GM21825 (cell line): ENCODE data around the gene RNPS1.

Source experiments
- ATAC-seq: cut with Tn5 transposase; IDR thresholded peaks from one replicate; pipeline ENCODE4 v1.9.1; 2021; ENCODE audit warnings: mild to moderate bottlenecking, moderate library complexity; ENCODE audit not compliant: unreplicated experiment

Gene RNPS1

GRCh38 chr16:2267913-2268666 is at the start of gene RNPS1:
Gene RNPS1 (minus strand): TSS chr16:2268126. CDS start chr16:2264643, 3,483 bp downstream.
- ATAC-seq: peak; percentile 77

- ATAC-seq: no peak
These were observed 49.5 kb upstream of the RNPS1 start for GRCh38 chr16:2317231-2318020.

DNA sequence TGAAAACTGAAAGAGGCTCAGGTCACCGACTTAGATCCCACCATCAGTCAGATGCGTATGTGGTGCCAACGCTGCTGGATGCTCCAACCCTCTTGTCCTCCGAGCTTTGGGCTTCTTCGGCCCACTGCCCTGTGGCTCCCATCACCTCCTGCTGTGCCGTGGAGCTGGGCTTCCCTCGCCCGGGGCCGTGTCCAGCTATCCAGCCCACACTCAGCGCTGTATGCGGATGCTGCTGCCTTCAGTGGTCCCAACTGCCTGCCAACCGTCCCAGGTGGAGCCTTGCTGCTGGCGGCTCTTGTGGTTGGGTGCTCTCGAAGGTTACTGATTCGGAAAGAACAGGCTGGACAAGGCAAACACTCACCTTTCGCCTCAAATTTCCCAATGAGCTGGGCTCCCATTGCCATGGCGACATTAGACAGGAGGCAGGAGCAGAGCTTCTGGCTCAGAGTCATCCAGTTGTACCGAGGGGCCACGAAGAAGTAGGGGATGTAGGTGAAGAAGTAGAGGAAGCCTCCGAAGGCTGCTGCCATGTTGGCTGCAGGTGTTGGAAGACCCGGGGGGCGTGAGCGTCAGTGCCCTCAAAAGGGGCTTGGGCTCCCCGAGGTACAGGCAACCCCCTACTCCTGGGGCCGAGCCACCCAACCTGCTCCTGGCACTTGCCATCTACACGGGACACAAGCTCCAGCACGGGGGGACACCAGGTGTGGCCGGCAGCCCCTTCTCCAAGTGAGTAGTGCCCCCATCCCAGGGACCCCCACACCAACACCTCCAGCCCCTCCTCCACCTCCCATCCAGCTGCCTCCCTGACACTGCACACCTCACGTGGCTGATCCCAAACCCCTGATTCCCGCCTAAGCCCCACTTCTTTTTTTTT is 40.4 kb upstream of the RNPS1 start:
- ATAC-seq: no peak

DNA sequence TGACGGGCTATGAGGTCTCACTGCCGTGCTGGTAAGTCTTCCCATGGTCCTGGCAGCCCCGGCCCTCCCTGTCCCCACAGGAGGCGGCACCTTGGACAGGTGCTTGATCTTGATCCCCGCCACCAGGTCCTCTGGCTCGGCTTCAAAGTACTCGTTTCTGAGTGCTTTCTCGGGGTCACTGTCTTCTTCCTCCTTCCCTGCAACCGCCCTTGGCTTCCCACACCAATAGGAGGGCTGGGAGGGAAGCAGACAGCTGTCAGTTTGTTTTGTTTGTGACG is 31.9 kb upstream of the RNPS1 start:
- ATAC-seq: no peak

DNA sequence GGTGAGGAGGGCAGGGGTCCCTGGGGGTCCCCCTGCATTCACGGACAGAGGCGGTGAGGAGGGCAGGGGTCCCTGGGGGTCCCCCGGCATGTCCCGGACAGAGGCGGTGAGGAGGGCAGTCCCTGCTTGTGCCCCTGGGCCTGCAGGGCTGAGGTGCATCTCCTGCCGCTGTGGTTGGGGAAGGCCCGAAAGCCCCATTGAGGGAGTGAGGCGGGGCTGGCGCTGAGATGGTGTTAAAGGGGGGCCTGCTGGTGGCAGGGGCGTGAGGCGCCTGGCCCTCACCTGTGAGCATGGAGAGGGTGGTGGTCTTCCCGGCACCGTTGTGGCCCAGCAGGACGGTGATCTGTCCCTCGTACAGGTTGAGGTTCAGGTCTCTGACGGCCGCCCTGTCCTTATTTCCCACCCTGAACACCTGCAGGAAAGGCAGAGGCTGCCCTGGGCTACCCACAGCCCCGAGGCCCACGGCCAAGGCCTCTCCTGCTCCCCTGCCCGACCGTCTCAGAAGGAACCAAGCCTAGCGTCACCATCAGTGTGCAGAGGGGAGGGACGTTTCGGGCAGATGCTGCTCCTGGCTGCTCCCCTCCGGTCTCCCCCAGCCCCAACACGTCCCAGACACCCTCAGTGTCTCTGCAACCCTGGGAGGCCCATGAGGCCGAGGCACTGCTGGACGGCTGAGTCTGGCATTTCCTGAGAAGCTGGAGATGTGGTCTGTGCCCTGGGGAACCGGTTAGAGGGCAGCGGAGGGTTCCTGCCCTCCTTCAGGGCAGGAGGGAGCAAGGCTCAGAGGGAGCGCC is 31.4 kb upstream of the RNPS1 start:
- no peak for ATAC-seq

GRCh38 chr16:2298621-2299020 is 30.7 kb upstream of the RNPS1 start:
- no peak for ATAC-seq

DNA sequence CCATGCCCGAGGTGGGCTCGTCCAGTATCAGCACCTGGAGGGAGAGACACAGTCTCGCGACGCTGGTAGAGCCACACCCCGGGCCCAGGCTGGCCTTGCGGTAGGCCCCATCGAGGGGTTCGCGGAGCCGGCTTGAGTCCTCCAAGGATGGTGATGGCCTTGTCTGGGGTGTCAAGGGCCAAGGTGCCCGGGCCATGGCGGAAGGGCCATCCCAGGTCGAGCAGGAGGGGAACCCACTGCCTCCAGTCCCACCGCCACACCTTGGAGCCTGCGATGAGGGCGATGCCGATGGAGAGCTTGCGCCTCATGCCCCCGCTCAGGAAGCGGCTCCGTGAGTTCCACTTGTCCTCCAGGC is 29.6 kb upstream of the RNPS1 start:
- ATAC-seq: no peak

- no peak for ATAC-seq
These were observed 29.0 kb upstream of the RNPS1 start for GRCh38 chr16:2296661-2297505.

- ATAC-seq: no peak
These were observed 27.3 kb upstream of the RNPS1 start for GRCh38 chr16:2295056-2295798.

GRCh38 chr16:2292221-2292620 is 24.3 kb upstream of the RNPS1 start:
- no peak for ATAC-seq

- ATAC-seq: no peak
These were observed 21.4 kb upstream of the RNPS1 start for GRCh38 chr16:2289282-2289681.

DNA sequence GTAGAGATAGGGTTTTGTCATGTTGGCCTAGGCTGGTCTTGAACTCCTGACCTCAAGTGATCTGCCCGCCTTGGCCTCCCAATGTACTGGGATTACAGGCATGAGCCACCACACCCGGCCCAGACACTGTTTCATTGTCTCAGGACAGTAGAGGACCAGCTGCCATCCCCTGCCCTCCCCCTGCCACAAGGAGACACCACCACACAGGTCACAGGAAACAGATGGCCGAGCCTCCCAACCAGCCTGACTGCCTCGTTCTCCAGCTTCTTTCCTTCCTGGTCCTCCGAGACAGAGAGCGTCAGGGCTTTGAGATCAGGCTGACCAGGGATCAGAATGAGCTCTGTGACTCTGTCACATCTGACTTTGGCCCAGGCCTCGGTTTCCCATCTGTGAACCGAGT is 20.8 kb upstream of the RNPS1 start:
- no peak for ATAC-seq

DNA sequence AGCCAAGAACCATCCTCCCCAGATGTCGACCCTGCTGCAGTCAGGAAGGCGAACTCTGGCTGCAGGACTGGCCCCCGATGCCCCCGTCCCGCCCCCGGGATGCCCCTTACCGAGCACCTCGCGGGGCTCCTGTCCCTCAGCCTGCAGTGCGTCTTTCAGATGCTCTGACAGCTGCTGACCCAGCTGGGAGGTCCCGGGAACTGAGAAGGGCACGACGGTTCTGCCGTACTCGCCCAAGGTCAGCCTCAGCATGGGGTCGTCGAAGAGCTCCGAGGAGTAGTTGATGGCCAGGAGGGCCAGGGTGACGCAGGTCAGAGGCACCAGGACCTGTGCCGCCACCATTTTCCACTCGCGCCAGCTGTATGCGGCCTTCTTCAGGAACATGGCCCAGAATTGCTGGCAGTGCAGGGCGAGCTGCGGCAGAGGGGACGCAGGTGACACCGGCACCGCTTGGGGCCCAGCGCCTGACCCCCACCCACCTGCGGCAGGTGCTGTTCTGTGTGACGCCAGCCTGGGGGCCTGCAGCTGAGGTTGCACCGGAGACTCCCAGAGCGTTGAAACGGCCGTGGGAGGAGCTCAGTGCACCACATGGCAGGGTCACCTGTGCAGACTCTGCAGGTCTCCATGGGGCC is 20.1 kb upstream of the RNPS1 start:
- no peak for ATAC-seq

DNA sequence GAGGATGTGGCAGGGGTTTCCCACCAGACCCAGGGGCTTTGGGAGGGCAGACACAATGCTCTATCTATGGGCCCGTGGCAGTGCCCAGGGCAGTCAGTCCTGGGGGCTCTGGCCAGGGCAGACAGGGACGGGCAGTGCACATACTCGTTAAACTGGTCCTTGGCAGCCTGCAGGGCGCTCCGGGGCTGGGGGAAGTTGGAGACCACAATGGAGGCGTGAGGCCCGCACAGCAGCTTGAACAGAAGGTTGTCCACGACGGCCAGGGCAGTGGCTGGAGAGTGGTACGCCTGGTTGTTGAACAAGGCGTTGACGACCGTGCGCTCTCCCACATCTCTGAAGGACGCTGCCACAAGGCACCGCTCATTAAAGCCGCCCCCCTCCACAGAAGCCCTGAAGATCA is 18.6 kb upstream of the RNPS1 start:
- ATAC-seq: no peak

DNA sequence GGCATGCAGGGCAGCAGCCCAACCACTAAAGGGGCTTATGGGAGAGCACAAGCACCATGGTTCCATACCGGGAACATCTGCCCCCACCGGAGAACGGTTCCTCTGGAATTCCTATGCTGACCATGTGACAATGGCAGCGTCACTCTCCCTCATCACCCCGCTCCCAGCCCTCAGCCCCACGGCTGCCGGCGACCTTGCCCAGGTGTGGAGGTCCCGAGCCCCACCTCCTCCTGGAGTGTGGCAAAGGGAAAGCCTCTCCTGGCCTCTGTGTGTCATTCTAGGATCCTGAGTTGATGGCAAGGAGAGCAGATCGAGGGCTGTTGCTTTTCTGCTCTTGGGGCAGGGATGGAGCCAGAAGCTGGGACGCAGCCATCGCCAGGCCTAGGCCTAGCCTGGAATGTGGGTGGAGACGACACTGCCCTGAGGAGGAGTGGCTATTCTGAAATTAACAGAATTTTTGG is 17.8 kb upstream of the RNPS1 start:
- no peak for ATAC-seq

- no peak for ATAC-seq
These were observed 17.1 kb upstream of the RNPS1 start for GRCh38 chr16:2284797-2285576.

GRCh38 chr16:2284001-2284770 is 16.3 kb upstream of the RNPS1 start:
- ATAC-seq: no peak
